GM21737 (cell line): Measurements from ENCODE around the gene RIC8B.

Experiments used
- ATAC-seq: cut with Tn5 transposase; IDR thresholded peaks from one replicate; pipeline ENCODE4 v1.9.1; 2021; ENCODE audit warnings: mild to moderate bottlenecking, moderate library complexity; ENCODE audit not compliant: unreplicated experiment

RIC8B gene

DNA sequence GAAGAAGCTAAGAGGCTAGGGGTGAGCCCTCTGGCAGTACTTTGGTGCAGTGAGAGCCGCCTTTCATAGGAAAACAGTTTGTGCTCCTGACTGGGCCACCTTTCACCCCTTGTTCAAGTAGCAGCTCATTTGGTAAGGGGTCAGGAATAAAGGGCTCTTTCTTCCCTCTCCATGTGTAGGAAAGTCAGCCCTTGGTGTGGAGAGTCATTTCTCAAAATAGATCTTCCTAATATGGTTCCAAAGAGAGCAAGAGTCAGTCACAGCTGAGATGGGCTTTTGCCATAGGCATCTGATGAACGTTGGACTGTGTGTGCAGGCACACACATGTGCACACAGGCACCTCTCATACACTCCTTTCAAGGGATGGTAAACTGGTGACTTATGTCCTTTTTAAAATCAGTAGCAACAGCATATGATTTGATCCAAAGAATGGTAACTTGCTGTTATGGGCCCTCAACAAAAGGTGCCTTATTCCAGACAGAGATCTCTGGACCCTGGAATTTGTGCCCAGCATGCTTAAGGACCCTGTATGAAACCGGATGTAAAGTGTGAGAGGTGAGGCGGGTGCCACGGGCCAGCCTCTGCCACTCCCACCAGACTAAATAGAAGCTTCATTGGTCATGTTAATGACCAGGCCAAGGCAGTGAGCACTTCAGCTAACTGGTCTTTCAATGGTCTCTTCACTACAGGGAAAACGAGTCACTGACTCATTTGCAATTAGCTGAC lies 16.7 kb upstream of the RIC8B start:
- no peak for ATAC-seq

DNA sequence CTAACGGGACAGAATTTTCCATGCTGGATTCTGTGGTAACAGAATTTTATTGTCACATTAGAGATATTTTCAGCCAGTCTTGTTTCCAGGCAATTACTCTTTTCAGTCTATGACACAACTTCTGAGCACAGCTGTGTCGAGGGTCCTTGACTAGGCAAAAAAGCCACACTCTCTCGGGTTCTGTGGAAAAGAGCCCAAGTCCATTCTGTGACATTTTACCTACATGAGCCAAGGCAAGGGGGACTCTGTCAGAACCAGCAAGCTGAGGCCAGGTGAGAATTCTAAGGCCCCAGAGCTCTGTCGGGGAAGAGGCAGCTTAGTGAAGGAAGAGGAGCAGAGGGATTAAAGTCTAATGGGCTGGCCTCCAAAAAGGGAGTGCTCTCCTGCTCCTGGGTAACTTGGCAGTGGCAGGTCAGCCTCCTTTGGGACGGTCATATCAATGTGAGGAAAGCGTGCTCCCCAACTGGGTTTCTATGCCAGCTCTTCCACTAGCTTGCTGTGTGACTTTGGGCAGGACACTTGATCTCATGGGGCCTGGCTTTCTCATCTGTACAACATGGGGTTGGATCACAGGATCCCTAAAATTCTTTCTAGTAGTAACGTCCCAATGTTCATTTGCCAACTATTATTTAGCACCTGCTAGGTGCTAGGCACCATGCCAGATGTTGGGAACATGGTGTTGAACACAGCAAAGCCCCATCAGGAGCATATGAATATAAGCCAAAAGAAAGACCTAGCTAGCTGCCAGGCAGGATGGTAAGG lies 16.0 kb upstream of the RIC8B start:
- no peak for ATAC-seq

- ATAC-seq: peak; percentile 13
Measured at GRCh38 chr12:106759526-106760183, 14.8 kb upstream of the RIC8B start.

GRCh38 chr12:106760184-106760531 lies 14.3 kb upstream of the RIC8B start:
- peak; percentile 97 for ATAC-seq

DNA sequence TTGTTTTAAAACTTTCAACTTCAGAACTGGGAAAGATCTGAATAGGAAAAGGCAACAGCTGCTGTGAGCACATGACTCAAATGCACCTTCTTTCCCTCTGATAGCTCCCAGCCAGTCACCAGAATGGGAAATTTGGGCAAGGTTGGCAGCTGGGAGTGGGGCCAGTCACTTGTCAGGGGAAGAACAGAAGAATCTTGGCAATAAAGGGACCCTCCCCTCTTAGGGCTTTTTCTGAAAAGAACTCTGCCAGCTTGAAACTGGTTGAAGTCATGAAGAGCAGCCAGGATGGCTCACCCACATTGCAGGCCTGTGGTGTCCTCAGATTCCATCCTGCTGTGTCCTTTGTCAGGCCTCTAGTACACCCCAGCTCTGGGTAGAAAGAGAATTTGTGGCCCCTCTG lies 10.3 kb upstream of the RIC8B start:
- no peak for ATAC-seq

- no peak for ATAC-seq
Measured at GRCh38 chr12:106764738-106765137, 9.7 kb upstream of the RIC8B start.

DNA sequence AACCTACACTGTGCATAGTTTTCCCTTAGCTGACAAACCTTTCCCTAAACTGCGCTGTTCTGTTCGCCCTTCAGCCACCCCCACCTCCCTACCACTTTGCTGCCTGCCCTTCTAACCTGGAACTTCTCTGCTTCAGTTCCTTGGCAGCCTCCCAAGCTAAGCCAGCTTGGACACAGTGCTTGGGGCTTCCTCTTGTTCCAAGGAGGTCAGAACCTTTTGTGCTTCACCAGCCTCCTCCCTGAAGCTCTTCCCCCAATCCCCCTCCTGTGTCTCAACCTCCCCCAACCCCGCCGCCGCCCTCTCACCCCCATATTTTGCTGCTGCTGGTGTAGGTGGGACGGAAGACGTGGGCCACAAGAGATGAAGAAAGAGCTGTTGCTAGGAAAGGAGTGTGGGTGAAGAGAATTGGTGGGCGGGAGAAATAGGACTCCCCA lies 8.1 kb upstream of the RIC8B start:
- no peak for ATAC-seq

DNA sequence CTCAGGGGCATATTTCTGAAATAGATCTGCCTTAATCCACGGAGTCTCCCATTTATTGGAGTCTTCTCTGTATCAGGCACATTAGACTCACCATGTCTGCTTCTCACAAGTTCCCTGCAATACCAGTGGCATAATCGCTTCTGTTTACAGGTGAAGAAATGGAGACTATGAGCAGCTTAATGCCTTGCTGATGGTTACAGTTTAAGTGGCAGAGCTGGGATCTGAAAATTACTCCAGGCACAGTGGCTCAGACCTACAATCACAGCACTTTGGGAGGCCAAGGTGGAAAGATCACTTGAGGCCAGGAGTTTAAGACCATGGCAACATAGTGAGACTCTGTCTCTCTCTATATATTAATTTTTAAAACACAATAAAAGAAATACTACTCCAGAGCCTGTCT lies 7.3 kb upstream of the RIC8B start:
- no peak for ATAC-seq

DNA sequence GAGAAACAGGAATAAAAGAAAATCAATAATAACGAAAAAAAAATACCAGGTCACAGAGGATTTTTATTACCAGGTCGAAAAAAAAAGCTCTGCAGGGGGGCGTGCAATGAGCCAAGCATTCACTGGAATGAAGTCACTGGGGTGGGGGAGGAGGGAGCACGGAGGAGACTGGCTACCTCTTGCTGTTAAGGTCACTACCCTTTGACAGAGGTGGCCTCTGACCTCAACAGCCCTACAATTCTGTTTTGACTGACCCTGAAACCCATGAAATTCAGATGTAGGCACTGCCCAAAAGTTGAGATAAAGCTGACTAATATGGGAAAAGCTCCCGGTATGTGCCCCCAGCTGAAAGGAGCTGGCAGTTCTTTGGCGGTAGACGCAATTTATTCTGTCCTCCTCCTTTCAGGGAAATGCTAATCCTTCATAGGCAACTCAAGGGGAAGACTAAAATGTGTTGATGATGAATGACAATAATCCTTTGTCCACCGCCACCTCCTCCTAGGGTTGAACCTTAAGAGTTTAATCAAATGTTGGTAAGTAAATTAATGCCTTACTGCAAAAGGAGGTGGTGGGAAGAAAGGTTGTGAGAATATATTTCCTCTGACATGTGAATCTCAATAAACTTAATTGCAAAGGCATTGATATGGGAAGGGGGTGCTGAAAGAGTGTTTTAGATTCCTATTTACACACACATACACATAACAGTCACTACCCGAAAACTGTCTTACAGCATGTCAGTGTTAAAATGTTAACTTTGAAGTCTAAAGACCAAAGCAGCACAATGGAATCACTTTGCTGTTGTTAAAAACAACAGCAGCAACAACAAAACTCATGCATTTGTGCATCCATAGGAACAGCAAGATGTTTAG lies 6.3 kb upstream of the RIC8B start:
- ATAC-seq: no peak

- ATAC-seq: no peak
Measured at GRCh38 chr12:106769078-106769477, 5.4 kb upstream of the RIC8B start.

DNA sequence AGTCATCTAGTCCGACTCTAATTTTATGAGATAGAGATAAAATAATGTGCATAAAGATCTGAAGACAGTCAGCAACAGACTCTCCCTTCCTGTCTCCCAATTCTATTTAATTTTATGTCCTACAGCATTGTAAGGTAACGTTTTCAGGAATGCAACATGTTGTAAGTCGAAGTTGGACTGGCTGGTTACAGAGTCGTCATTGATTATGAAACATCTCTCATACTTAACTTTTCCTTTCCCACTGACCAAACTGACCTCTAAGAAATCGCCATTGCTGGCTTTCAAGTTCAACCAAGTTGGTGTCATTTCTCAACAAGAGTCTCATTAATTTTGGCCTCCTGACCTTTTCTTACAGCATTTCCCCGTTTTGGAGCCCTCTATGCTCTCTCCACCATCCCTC lies 4.9 kb upstream of the RIC8B start:
- no peak for ATAC-seq

GRCh38 chr12:106771425-106771824 lies 3.1 kb upstream of the RIC8B start:
- no peak for ATAC-seq

DNA sequence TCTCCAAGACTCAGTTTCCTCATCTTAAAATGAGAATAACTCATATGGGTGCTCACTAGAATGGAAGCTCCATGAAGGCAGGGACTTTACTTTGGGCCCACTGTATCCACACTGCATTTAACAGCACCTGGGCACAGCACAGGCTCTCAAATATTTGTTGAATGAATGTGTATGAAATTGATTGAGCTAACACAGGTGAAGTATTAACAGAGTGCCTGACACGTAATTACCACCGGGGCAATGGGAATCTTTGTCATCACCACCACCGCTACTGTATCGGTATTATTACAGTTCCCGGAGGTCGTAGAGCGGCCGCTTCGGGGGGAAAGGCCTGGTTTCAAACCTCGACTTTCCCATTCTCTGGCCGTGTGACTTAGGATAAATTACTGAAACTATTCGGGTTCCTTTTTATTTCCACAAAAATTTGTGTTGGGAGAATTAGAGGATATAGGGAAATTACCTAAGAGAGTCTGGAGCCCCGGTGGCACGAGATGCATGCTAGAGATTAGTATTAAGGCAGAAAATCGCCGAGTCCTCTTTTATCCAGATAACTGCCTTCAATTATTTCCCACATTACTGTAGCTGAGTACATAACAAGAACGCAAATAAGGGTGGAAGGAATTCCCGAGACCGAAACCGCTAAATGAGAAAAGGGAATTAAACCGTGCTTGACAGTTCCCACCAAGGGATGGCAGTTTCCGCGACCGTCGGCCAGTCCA lies 1.0 kb upstream of the RIC8B start:
- ATAC-seq: no peak

GRCh38 chr12:106774808-106775524 lies 484 bp downstream of the RIC8B start:
- peak; percentile 4 for ATAC-seq

GRCh38 chr12:106776897-106777296 lies 2.4 kb downstream of the RIC8B start:
- no peak for ATAC-seq

DNA sequence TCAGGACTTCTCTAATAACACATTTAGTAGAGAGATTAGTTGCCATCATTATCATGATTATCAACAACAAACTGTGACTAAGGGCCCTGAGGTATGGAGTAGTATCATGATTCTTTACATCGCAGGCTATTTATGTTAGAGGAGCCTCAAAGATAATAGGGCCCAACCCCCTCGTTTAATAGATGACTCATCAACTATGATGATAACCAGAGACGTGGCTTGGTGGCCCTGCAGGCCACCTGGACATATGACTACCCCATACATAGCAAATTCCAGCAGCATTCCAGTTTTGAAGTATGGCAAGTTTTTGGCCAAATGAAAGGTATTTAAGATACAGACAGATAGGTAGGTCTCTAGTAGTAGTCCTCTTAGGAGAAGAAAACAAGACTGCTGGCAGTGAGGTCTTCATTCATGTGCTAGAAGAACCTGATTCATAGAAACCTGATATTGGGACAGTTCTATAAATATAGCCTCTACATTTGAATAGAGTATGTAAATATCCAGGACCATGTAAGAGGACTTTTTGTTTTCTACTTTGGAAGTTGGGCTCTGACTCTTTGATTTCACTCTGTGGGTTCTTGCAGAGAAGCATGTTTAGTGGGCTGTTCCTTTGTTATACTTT lies 5.6 kb downstream of the RIC8B start:
- ATAC-seq: no peak

DNA sequence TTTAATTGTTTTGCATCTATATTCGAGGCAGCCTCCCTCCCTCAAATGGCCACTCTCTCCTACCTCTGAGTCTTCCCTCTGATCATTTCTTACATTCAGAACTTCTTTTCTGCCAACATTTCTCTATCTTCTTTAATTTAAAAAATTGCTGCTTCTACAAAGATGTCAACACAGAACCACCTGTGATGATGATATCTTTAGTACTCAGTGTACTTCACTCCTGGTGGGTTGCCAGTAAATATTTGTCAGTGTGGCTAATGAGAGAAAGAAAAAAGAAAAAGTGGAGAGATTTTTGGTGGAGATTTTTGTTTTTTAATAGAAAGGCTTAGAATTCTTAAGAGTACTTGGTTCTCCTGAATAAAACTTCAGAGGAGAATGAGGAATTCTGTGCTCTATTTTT lies 8.1 kb downstream of the RIC8B start:
- ATAC-seq: no peak

DNA sequence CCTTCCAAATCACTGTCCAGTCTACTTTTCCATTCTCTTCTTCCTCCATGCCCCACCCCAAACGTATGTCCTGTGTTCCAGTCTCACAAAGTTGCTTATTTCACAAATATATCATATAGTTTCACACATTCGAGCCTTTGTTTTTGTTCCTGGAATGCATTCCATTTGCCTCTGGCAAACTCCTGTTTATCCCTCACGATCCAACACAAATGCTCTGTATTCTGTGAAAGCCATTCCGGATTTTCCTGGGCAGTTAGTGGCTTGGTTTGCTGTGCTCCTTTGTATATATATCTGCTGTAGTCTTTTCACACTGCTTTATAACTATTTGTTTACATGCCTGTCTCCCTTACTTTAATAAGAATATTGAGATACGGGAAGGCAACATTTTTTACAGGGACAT lies 9.0 kb downstream of the RIC8B start:
- no peak for ATAC-seq

- ATAC-seq: no peak
Measured at GRCh38 chr12:106790020-106790419, 15.5 kb downstream of the RIC8B start.
